NCI-H2171 treated with DMSO at 0.1 percent for 48 hours (cell line): ENCODE data around the gene ATP6AP2.

Experiments
- DNase-seq: peaks from one replicate; lab custom pipeline; 2025; lab: John Stamatoyannopoulos, UW

The ATP6AP2 gene

GRCh38 chrX:40644821-40645358 lies 64.1 kb downstream of the ATP6AP2 start:
- DNase-seq = no peak

- DNase-seq = peak; percentile 44
These were observed 65.9 kb downstream of the ATP6AP2 start for GRCh38 chrX:40646489-40647306.

GRCh38 chrX:40647307-40648197 lies 66.8 kb downstream of the ATP6AP2 start, which contains the start of gene CXorf38:
Gene CXorf38 (minus strand): TSS chrX:40647561. CDS start chrX:40647520, 41 bp downstream.
- peak; percentile 83 for DNase-seq

GRCh38 chrX:40651620-40652223 lies 71.0 kb downstream of the ATP6AP2 start:
- peak; percentile 72 for DNase-seq

GRCh38 chrX:40652664-40653063 lies 71.9 kb downstream of the ATP6AP2 start:
- no peak for DNase-seq

GRCh38 chrX:40653535-40653934 lies 72.8 kb downstream of the ATP6AP2 start:
- DNase-seq = no peak
